Activated CD4-positive, alpha-beta T cell treated with anti-CD3 and anti-CD28 coated beads, Interleukin-2, amount 50 U/mL, for 16 hours (primary cell): ENCODE measurements around the gene C1orf216.
"Not testable (repeated sequence)": the region's sequence is repeated elsewhere in the genome, so short reads cannot be mapped to it uniquely, and the experiment has no call there.

Source experiments
- DNase-seq: peaks from one replicate; pipeline ENCODE4 v3.0.0-alpha.2; 2020

The C1orf216 gene, protein sequence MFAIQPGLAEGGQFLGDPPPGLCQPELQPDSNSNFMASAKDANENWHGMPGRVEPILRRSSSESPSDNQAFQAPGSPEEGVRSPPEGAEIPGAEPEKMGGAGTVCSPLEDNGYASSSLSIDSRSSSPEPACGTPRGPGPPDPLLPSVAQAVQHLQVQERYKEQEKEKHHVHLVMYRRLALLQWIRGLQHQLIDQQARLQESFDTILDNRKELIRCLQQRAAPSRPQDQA

DNA sequence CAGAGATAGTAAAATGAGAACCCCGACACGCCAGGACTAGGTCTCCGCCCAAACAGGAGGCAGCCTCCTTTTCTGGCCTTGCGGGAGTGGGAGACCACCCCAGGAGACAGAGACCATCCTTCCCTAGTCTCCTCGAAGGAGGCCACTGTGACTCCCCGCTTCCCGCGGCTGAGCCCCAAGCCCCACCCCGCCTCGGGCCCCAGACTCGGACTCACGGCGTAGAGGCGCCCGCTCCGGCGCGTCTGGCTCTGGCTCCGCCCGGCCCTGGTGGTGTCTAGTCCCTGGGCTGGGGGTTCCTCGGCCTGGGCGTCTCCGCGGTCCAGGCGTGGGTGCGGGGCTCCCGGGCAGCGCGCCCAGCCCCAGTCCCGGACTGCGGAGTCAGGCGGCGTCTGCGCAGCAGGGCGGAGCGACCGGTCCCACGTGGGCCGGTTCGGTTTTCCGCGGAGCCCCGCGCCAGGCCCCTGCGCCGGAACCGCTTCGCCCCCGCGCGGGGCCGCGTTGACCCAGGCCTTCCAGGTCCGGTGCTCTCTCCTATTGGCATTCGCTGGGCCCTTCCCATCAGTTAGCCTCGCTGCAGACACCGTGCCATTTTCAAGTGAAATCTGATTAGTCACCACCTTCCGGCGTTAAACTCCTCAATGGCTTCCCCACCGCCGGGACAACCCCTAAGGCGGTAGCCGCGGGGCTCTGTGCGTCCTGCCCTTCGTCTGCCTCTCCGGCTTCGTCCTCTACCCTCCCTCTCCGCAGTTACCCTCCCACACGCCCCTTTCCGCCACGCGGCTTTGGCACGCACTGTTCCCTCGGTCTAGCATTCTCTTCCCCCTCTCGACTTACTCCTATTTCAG lies at the start of gene C1orf216:
Gene C1orf216 (minus strand): TSS at position 393 of the 845 bp plus-strand sequence. CDS start 2,563 bp downstream, outside the sequence.
- DNase-seq = peak; percentile 82

DNA sequence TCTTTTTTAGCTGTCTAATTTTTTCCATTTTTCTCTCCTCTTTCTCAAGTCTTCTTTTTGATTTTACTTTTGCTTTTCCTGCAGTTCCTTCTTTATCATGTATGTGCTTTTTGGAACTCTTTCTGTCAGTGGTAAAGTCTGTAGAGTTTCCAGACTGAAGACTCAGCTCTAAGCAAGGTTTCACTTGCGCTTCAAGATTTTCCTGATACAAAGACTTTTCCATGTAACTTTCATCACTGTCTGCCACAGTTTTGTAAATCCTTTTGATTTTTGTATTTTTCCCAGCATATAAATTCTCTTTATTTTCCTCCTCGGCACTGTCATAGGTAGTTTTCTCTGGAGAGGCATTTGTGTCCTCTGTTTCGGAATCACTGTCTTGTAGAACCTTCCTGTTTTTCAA lies 45.6 kb upstream of the C1orf216 start:
- no peak for DNase-seq

DNA sequence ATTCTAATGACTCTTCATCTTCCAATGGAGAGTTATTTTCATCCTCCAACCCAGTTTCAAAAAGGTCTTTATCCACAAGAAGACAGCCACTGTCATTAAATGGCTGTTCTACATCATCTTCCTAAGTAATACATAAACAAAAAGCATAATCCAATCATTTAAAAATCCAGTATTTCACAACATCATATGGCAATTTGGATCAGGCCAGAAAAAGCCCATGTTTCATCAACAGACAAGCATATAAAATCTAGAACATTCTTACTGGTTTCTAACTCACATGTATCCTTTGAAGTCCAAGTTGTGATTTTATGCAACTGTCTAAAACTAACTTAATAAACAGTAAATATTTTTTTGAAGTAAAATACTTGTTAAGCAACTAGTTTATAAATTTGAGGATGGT lies 44.5 kb upstream of the C1orf216 start:
- no peak for DNase-seq

DNA sequence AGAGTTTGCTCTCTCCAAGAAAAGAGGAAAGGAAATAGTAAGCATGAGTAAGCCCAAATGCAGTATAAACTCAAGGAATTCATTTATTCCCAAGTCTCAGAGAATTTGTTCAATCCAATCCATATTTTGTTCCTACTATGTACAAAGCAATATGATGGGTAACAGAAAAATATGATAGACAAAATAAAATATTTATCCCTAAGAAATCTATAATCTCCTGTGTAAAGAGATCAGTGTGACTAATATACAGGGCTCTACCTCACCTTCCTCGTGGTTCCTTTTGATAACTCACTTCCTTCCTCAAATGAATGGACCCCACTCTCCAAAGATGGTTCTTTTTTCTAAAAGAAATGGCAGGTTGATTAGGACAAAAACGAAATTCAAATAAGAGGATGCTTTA lies 43.5 kb upstream of the C1orf216 start:
- no peak for DNase-seq

DNA sequence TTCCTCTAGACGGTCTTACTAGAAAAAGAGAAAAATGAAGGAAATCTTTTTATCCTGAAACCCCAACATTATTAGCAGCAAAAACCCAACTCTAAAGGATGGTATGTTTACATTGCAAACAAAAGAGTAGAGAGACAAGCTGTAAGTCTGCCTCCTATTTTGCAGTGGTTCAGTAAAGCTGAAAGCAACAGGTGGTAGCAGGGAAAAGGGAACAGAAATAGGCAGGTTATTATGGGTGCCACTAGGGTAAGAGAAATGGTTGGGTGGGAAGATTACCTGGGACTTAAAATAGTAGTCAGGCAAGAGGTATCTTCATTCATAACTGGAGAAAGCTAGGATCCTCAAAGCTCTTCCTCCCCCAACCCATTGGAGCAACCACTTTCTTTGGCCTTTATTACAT lies 37.4 kb upstream of the C1orf216 start:
- DNase-seq = no peak

DNA sequence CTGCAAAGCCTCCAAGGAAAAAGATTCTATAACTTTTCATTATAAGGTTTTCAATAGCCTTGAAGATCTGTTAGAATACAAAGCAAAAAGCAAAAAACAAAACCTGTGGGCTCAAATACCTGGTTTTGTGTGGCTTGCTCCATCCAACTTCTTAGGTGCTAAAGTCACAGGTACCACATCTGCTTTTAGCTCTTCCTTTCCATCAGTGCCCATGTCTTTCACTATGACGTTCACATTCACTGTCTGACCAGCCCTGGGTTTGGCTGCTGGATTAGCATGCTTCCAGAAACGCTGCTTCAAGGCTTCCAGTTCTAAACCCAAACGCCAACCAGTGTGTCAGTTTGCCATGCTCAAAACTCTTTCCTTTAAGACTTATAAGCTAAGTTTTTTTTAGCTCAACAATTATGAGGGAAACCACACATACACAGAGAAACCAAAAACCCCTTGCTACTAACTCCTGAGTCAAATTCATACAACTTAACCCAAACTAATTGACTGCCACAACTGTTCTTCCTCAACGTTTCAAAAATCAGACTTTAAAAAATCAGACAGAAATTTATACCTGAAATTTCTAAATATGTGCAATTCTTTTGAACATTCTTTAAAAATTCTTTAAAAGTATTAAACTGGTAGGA lies 35.1 kb upstream of the C1orf216 start:
- DNase-seq = no peak

DNA sequence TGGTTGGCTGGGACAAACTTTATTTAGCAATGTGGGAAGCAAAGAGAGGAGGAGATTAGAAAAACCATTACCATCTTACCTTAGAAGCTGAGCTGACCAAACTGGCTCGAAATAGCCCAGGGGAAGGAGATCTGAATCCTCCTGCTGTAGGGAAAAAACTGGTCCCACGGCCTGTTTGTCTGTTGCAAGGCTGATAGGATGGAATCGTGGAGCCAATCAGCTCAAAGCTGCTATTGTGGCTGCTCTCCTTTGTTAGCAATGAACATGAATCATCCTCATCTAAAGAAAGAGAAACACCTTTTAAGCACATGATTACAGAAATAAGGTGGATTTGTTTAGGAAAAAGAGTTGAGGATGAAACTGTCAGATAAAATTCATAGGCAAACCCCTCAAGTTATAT lies 29.6 kb upstream of the C1orf216 start:
- DNase-seq = no peak

DNA sequence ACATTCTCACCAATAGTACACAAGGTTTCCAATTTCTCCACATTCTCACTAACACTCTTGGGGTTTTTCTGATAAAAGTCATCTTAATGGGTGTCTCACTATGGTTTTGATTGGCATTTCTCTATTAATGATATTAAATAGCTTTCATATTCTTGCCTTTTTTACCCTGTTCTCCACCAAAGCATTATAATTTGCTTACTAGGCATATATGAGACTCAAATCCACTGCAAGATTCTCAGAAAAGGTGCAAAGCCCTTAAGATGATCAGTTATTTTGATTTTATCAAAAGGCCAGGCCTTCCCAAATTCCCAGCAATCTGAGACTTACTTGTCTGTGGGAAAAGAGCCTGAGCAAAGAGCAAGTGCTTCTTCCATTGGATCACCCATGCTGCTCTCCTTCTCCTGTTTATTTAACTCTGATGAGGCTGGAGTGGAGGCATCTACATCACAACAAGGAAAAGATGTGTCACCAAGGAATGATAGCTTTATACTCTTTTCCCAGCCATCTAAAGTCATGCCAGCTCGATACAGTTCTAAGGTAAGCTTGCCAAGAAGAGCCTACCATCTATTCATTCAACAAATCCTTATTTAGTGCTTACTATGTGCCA lies 26.5 kb upstream of the C1orf216 start:
- no peak for DNase-seq

DNA sequence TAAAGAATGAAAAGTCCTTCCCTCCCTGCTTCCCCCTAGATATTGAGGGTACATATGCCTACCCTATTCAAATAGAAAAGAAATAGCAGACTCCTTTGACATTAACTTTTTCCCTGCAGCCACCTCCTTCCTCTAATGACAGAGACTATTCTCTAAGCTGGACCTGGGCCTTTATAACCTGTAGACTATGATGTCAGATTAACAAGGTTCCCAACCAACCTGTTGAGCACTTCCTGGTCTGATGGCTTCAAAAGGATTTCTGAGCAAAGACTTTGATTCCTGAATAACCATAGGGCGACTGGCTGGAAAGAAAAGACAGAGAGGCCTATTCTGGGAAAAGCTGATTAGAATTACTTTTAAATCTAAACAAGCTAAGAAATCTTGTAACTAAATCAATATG lies 18.4 kb upstream of the C1orf216 start:
- no peak for DNase-seq

DNA sequence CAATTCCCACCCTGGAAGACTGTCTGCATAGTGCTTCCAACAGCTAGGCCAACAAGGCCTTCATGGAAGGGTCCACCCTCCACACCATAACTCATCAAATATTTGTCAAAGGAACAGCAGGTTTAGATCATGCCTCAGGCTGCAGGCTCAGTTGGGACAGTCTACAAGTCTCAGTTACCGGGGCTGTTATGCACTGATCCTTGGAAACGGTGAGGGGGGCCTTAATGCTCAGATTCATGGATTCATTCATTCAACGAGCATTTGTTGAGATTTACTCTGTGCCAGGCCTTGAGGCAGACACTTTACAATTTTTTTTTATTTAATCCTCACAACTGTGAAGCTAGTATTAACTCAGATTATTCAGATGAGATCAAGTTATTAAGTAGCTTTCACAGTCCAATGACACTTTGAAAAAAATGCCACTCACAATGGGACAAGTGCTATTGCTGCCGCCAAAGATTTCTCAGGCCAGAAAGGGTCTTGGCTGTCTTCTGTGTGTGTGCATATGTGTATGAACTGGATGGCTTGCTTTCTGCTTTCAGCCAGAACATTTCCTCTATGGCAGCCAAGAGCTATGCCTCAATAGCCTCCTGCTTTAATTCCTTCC lies 8.9 kb upstream of the C1orf216 start:
- no peak for DNase-seq

DNA sequence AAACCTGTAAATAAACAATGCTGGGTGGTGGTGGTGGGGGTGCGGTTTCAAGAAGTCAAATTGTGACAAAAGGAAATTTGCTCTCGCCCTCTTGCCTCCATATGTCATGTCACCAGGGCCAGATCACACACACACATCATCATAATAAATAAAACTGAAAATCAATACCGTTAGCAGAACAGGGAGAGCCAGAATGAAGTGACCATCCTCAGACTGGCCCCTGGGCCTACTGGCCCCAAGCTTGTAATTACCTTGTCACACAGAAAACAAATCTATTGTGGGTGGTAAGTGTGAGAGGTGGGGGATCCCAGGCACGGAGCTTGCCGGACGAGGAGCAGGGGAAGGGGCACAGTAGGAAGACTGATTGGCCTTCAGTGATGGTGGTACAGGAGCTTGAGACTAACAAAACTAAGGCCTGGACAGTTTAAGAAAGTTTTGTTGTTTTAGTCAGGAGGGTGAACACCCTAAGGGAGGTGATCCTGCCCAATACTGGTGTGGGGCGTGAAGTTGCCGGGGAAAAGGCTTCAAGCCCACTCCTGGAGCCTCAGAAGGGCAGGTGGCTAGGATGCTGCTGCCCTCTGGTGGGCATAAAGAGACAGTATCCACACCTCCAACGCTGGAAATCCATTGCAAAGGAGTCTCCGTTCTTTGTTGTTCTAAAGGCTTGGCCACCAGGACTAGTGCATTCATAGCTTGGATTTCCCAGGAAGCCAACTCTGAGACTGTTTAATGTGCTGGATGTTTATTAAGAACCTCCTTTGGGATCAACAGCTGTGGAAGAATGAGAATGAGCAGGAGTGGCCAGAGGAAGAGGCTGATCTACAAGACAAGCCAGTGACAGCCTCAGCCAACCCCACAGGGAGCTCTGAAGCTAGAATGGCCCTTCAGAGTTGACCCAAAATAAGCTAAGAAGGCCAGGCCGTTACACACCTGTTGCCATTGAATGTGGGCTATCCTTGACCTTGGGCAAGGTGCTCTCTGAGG lies 8.1 kb upstream of the C1orf216 start:
- DNase-seq = peak; percentile 39

DNA sequence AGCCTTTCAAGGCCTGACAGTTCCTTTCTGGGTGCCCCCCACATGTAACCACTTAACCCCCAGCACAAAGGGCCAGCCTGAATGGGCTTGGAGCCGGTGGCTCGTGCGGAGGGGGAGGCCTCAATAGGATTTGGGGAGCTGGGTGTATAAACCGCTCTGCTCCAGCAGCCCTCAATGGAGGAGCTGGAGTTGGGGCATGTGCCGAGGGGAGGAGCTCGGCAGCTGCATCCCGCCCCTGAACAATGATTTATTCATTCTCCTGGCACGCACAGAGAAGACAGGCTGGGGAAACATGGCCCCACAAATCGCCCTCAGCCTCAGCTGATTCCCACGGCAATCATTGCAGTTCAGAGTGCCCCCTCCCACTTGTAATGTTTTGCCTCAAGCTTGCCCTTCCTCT lies 6.9 kb upstream of the C1orf216 start:
- no peak for DNase-seq

DNA sequence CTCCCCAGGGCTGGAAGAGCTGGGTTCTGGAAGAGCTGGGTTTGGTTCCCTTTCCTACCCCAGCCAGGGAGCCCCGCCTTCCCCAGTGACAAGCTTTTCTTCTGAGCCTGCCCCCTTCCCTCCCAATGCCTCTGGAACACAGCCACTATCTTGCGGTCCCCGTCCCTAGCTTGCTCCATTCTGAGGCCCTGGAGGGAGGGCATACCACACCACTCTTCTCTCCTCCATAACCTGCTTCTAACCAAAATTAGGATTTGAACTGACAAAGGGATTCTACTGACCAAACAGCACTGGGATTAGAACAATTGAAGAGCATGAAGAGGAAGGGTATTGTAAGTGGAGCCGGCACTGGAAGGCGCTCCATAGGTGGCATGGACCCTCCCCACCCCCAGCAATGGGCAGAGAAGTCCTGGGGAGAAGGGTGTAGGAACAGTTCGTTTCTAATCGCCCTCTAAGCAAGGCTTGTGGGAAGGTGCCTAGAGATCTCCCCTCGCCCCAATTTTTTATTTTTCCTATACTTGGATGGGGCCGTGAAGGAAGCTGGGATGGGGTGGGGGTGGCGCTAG lies 690 bp downstream of the C1orf216 start:
- DNase-seq = peak; percentile 15

DNA sequence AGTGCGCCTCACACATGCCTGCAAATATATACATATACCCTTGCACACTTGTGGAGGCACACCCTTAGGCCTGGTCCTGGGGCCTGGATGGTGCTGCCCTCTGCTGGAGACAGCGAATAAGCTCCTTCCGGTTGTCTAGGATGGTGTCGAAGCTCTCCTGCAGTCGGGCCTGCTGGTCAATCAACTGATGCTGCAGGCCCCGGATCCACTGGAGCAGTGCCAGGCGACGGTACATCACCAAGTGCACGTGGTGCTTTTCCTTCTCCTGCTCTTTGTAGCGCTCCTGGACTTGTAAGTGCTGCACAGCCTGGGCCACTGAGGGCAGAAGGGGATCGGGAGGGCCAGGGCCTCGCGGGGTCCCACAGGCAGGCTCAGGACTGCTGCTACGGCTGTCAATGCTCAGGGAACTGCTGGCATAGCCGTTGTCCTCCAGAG lies 3.1 kb downstream of the C1orf216 start:
- DNase-seq = peak; percentile 86

DNA sequence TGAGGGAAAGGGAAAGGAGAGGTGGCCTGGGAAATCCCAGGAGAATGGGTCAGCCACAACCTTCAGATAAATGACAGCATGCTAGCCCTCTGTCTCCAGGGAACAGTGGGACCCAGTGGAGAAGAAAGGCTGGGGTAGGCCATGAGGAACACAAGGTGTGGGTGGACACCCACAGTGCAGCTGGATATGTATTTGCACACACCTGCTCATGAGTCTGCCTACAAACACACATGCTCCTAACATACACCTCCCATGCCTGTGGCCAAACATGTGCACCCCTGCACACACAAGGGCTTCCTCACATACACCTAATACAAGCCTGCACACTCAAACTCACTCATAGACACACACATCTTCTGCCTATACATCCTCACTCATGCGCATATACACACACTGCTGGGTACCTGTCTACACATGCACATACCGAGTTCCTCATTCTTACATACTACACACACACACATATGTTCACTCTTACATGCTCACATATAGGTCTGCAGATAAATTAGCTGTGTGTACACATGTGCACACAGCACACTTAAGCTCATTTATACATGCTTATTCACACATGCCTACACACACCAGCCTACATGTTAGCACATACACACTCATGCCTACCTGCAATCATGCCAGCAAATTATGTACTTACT lies 3.6 kb downstream of the C1orf216 start:
- DNase-seq = no peak

DNA sequence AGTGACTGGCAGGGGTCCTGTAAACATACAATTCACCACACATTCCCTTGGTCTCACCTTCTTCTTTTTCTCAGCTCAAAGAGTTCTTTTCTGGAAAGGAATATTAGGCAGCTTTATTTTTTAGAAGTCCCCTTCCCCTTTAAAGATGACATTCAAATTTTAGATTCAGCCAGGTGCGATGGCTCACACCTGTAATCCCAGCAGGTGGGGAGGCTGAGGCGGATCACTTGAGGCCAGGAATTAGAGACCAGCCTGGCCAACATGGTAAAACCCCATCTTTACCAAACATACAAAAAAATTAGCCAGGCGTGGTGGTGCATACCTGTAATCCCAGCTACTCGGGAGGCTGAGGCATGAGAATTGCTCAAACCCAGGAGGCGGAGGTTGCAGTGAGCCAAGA lies 7.6 kb downstream of the C1orf216 start:
- DNase-seq = not testable (repeated sequence)

DNA sequence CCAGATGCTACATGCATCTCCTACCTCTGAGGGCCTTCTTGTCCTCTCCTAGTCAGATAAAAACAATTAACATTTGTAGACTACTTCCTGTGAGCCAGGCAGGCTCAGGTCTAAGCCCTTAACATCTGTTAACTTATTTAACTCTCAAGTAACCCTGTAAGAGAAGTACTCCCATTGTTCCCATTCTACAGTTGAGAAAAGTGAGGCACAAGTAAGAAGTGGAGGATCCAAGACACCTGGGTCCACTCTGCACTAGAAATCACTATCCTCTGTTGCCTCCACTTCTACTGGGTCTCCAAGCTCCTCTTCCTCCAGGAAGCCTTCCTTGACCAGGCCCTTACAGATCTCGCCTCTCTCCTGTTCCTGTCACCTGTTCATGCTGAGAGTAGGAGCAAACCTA lies 9.7 kb downstream of the C1orf216 start:
- no peak for DNase-seq

DNA sequence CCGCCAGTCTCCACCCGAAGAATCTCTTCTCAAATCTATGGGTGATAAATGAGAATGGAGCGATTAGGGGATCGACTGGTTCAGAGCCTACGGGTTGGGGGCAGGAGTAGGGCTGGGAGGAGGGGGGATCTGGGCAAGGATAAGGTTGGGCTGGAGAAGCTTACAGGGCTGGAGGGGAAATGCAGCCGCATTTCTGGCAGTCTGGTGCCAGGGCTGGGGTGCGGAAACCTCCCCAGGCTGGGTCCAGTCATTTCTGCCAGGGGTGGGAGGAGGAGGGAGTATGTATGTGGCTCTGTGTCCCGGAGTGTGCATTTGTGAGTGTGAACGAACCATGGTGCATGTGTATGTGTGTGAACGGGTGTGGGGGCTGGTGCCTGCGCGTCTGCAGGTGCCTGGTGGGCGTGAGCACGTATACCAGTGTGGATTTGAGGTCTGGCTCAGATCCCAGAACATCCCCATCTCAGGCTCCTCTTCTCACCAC lies 10.2 kb downstream of the C1orf216 start:
- DNase-seq = peak; percentile 37

DNA sequence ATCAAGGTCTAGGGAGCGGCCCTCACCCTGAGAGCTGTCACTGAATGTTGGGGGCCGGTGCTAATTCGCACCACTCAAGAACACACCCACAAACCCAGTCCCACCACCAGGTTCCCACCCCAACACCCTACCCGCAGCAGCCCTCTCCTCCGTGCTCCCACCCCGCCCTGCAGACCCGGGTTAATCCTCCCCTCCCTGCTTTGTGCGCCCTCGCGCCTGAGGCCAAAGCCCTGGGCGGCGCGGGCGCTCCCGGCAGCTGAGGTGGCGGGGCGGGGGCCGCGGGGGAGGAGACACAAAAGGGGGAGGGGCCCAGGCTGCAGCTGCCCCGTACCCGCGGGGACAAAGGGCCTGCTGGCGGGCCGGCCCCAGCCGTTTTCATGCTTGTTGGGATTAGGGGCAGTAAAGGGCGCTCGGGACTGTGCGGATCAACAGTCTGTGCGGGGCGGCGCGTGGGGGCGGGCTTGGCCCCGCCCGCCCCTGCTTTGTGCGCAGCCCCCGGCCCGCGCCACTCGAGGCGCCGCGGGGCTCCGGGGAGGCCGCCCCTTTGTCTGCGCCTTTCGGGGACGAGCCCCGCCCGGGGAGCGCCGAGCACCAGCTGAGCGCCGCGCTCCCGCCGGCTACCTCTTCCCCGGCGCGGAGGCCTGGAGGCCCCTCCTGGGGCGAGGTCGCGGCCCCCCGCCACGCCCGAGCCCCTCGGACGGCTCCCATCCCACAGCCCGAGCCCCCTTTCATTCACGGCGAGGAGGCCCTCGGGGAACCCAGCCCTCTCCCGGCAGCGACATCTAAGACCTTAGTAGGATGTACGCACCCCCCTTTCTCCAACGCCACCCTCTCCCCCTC lies 10.9 kb downstream of the C1orf216 start:
- DNase-seq = no peak
